Right cardiac atrium (tissue), 5 donors: ENCODE data around the gene ANO2. TPM values are rescaled to one million over a fixed set of nuclear protein-coding genes. Genes with fewer than 3 reads are reported as not detected.

Experiments used
- ATAC-seq, 2 donors: fragments of 200-7000 bp; cut with Tn5 transposase; one replicate each; pipeline versions ENCODE4 v1.8.0 to v1.9.1; 2020; ENCODE audit warnings: moderate library complexity in 2 of 2, mild to moderate bottlenecking in 1 of 2
- DNase-seq, 3 donors: peaks; one replicate each; pipeline ENCODE4 v3.0.0-alpha.2; 2020
- H3K27ac ChIP-seq: one replicate; pipeline ENCODE4 v1.5.1; 2013; ENCODE audit warnings: mild to moderate bottlenecking, low read length, control low read depth, moderate library complexity
- H3K27me3 ChIP-seq: one replicate; pipeline ENCODE4 v1.6.1; 2013; ENCODE audit not compliant: control insufficient read depth, insufficient read depth
- H3K4me1 ChIP-seq: one replicate; pipeline ENCODE4 v1.6.1; 2013; ENCODE audit warnings: low read length; ENCODE audit not compliant: control insufficient read depth, insufficient read depth
- H3K4me3 ChIP-seq: one replicate; pipeline ENCODE4 v1.5.1; 2013; ENCODE audit warnings: low read length, control low read depth
- H3K9me3 ChIP-seq: one replicate; pipeline ENCODE4 v1.6.1; 2013; ENCODE audit warnings: low read length; ENCODE audit not compliant: control insufficient read depth
- WGBS: extraction: QIAGEN DNeasy Blood & Tissue Kit; methylation state at CpG from one replicate; pipeline ENCODE4 v1.1.7; 2013; 5-methylcytosine and 5-hydroxymethylcytosine counted together
- intact Hi-C, 4 donors: fragments of 100-400 bp; cut with DNase I; formaldehyde crosslinking; loops; one replicate each; pipeline versions ENCODE4 v1.11.0 to v1.14.0; 2022 to 2023
- polyA plus RNA-seq: library from polyadenylated mRNA; stranded (reverse); fragments of 200-250 nt; gene quantifications from one replicate; pipeline ENCODE4 v1.2.3, GENCODE V29; 2013
- total RNA-seq, 4 donors: library from RNA; stranded (reverse); fragmentation: NEBNext Ultra II Directional; extraction: Animal tissue kit (Norgen Biotek cat#: 25700); gene quantifications; one replicate each; pipeline ENCODE4 v1.2.1, GENCODE V29; 2021
- donor health status: healthy with polysubstance abuse.
- donor health status: DM: no; HTN: yes; CAD: no.
- donor health status: DM: no; HTN: no; CAD: no.
- donor health status: DM: no; HTN: yes; CAD: no; lungs with severe emphysema.
- donor health status: DM: yes; HTN: yes; CAD: no.

Gene ANO2
- total and polyA plus RNA-seq, 5 donors: 7.0 to 12.5 (median 10.9) TPM

DNA sequence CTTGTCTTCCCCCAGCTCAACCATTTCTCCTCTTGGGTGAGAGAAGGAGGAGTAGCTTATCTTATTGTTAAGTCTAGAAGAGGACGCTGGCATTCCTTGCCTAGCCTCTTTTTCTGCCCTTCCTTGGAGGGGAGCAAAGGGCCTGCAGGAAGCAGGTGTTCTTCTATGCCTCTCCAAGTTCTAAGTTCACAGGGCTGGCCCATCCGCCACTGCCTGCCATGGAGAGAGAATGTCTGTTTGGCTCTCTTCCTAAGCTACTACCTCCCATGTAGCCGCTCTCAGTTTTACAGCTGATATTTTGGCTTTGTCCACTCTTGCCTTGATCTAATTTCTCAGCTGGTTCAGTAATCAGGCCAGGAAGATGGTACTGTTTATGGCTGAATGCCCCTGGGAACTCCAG lies 312.0 kb downstream of the ANO2 start:
- intact Hi-C loops: no loop called here
- no peak for DNase-seq
- ATAC-seq: no peak
- H3K4me3 ChIP-seq: no peak overlapping the region
- 67% methylated on average over 3 of the region's 3 CpGs for WGBS
- H3K9me3 ChIP-seq: no peaks in the 10 kb centered on the region
- no peaks in the 10 kb centered on the region for H3K4me1 ChIP-seq
- H3K27me3 ChIP-seq: no peaks in the 10 kb centered on the region
- H3K27ac ChIP-seq: no peak overlapping the region

DNA sequence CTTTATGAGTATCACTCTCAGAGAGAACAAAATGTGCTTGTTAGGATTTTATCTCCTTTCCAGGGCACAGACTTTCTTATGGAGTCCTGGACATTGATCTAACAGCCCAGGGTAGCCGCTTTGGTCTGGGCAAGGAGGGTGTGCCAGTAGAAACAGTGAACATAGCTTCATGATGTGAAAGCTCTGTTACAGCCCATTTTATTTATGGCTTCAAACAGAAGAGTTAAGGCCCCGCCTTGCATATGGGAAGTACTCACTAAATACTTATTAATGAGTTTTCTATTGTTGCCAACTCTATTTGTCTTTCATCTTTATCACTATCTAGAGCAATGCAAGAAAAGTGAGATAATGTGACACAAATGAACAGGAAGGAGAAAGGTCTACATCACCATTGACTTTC lies 312.6 kb downstream of the ANO2 start:
- DNase-seq (no peak), ATAC-seq (no peak)
- WGBS: 91% methylated on average over 2 of the region's 2 CpGs
- H3K27ac ChIP-seq: no peak overlapping the region
- H3K4me3 ChIP-seq: no peak overlapping the region
- H3K9me3 ChIP-seq: no peaks in the 10 kb centered on the region
- H3K4me1 ChIP-seq: no peaks in the 10 kb centered on the region
- intact Hi-C loops: no loop called here
- no peaks in the 10 kb centered on the region for H3K27me3 ChIP-seq

DNA sequence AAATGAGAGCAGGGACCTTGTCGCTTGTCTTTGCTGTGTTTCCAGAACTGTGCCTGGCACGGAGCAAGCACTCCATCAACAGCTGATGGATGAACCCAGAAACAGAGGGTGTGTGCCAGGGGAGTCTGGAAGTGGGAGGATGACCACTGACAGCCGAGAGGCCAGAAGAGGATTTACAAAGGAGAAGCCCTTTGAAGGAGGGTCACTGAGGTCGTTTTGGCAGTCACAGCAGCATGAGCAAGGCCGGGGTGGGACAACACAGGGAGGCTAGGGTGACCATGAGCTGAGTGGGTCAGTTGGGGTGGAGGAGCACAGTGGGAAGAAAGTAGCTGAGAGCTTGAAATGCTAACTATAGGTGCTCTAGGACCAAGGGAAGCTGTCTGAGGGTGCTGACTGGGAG lies 313.6 kb downstream of the ANO2 start:
- Histone ChIP-seq H3K9me3 (no peaks in the 10 kb centered on the region), H3K4me3 (no peak overlapping the region), H3K27ac (no peak overlapping the region), H3K27me3 (no peaks in the 10 kb centered on the region), H3K4me1 (no peaks in the 10 kb centered on the region)
- DNase-seq (no peak), ATAC-seq (no peak)
- WGBS: 73% methylated on average over 5 of the region's 5 CpGs
- intact Hi-C loops: no loop called here

DNA sequence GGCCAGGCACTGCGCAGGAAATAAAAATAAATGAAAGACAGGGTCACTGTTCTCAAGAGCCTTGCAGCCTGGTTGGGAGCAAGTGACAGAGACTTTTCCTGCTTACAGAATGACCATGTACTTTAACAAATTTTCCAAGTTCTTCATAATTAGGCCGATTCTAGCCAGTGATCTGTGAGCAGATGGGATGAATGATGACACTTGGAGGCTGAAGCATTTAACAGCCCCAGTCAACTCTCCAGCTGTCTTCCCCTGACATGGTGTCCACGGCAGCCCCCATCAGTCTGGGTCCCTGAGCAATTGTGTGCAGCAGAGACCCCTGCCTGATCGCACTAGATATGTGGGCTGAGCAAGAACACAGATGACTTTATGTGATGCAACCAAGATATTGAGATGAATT lies 314.3 kb downstream of the ANO2 start:
- H3K27ac ChIP-seq: no peak overlapping the region
- ATAC-seq: no peak
- intact Hi-C loops: no loop called here
- no peaks in the 10 kb centered on the region for H3K27me3 ChIP-seq
- no peak for DNase-seq
- no peaks in the 10 kb centered on the region for H3K9me3 ChIP-seq
- H3K4me1 ChIP-seq: no peaks in the 10 kb centered on the region
- WGBS: 92% methylated on average over 4 of the region's 4 CpGs
- no peak overlapping the region for H3K4me3 ChIP-seq

DNA sequence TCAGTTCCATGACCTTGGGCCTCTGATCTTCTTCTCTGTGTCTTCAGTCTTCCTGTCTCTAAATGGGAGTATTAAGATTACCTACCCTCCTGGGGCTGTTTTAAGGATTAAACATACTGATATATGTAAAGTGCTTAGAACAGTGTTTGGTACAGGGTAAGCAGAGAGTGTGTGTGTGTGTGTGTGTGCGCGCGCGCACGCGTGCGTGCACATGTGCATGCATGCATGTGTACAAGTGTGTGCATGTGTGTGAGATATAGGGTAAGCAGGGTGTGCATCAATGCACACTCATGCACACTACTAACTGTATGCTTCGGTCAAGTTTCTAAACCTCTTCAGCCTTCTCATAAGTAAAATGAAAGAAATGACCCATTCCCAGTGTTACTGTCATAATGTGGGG lies 316.6 kb downstream of the ANO2 start:
- ATAC-seq (no peak), DNase-seq (no peak)
- intact Hi-C loops: no loop called here
- H3K9me3 ChIP-seq: no peaks in the 10 kb centered on the region
- no peaks in the 10 kb centered on the region for H3K4me1 ChIP-seq
- no peak overlapping the region for H3K27ac ChIP-seq
- no peaks in the 10 kb centered on the region for H3K27me3 ChIP-seq
- 98% methylated on average over 8 of the region's 8 CpGs for WGBS
- no peak overlapping the region for H3K4me3 ChIP-seq

DNA sequence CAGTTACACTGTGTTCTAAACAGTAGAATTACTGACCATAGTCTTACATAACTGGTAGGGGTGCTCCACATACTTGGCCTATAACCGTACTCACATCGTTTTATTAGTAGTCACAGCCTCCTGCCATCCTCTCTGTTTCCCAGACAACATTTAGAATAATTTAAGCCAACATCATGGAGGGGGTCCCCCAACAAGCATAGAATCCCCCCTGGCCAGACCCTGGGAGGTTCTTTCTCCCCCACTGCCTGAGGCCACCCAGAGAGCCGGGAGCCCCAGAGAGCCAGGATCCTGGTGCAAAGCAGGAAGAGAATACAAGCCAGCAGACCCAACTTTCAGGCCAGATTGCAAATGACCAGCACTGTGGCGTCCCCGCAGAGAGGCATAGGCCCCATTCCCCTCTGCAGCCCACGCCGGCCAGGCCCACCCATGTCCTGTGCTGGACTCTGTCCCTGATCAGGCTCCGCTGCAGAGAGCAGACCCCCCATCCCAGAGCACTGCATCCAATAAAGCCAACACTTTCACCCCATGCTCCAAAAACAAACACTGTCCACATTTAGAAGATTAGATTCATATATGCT lies 317.9 kb downstream of the ANO2 start:
- Histone ChIP-seq H3K4me1 (peaks cover 2% of the 10 kb centered on the region), H3K27me3 (no peaks in the 10 kb centered on the region), H3K9me3 (no peaks in the 10 kb centered on the region), H3K4me3 (no peak overlapping the region), H3K27ac (no peak overlapping the region)
- DNase-seq: no peak
- no peak for ATAC-seq
- WGBS: 92% methylated on average over 8 of the region's 8 CpGs
- intact Hi-C loops: no loop called here

DNA sequence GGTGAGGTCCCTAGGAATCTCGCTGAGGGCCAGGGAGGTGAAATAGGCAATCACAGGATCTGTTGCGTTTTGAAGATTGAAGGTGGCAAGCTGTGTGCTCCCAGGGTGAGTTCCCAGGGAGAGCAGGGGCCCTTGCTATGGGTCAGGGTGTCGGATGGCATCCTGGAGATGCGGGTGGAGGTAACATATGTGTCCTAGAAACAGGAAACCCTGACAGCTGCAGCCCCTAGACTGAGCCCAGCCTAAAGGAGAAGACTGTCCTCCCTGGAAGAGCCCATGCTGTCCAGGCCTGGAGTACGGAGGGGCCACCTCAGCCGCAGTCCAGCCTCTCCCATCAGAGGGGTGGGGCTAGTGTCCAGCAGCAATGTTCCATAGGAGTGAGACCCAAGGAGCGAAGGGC lies 318.9 kb downstream of the ANO2 start:
- no peak for DNase-seq
- Histone ChIP-seq H3K4me1 (peaks cover 2% of the 10 kb centered on the region), H3K4me3 (no peak overlapping the region), H3K27me3 (no peaks in the 10 kb centered on the region), H3K27ac (no peak overlapping the region), H3K9me3 (no peaks in the 10 kb centered on the region)
- WGBS: 93% methylated on average over 7 of the region's 7 CpGs
- no peak for ATAC-seq
- intact Hi-C loops: no loop called here

DNA sequence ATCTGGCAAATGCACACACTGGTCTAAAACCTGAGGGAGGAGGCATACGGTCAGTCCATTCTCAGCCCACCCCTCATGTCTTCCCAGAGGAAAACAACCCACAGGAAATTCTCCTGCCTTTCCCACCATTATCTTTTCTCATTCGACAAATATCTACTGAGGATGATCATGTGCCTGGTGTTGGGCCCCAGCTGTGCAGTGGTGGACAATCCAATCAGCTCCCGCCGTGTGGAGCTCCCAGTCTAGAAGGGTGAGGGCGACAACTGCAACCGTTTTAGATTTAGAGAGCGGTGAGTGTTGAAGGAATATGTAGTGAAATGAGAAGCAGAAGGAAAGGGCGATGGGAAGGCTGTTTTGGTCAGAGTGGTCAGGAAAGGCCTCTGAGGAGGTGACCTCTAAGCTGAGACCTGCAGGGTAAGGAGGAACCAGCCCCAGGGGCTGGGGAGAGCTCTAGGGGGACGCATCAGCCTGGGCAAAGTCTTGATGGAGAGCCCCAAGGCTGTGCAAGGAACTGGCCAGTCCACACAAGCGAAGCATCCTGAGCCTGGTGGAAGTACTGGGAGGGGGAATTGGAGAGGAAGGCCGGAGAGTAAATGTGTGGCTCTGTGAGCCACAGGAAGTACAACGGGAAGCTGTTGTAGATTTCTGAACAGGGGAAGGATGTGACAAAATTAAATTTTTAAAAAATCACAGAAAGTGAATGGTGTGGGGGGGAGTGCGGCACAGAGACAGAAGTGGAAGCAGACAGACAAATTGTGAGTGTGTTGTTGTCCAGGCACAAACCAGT lies 320.4 kb downstream of the ANO2 start:
- DNase-seq: no peak
- H3K27me3 ChIP-seq: no peaks in the 10 kb centered on the region
- H3K4me1 ChIP-seq: peaks cover 2% of the 10 kb centered on the region
- intact Hi-C loops: no loop called here
- H3K27ac ChIP-seq: no peak overlapping the region
- WGBS: 63% methylated on average over 13 of the region's 13 CpGs
- peak in 1 of 2 donors; percentile 44 for ATAC-seq
- H3K4me3 ChIP-seq: no peak overlapping the region
- no peaks in the 10 kb centered on the region for H3K9me3 ChIP-seq

DNA sequence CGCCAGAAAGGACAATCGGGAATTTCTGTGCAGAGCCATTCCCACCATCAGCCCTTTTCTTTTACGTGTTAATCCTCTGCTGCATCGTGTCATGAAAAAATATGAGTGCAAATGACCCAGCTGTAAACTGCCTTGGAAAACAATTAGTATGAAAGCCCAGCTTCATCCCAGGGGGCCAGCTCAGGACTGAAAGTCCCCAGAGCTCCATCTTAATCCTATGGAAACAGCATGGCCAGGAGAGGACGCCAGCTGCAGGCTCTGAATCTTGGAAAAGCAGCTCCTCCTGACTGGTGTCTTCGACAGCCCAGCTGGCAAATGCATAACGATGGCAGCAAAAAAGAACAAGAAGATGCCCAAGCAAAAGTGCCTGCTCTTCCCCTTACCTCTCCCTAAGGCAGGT lies 321.6 kb downstream of the ANO2 start:
- H3K27ac ChIP-seq: no peak overlapping the region
- H3K4me1 ChIP-seq: peaks cover 7% of the 10 kb centered on the region
- ATAC-seq (no peak), DNase-seq (no peak)
- intact Hi-C loops: no loop called here
- WGBS: 76% methylated on average over 7 of the region's 7 CpGs
- H3K4me3 ChIP-seq: no peak overlapping the region
- H3K27me3 ChIP-seq: no peaks in the 10 kb centered on the region
- H3K9me3 ChIP-seq: no peaks in the 10 kb centered on the region

DNA sequence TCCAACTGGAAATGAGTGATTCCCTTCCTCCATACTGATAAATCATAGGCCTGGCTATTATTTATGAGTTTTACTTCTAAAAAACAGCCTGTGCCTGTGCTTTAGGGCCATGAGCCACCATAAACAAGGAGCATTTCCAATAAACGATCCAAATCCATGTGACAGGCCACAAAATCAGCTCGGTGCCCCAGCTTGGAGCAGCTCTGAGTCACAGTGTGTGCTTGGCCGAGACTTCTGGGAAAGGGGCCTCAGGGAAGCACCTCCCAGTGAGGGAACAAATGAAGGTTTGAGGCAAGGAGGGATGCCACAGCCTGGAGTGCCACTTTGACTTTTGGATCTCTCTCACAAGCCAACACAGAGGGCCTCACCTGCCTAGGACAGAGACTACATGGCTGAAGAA lies 322.8 kb downstream of the ANO2 start:
- Histone ChIP-seq H3K9me3 (no peaks in the 10 kb centered on the region), H3K27me3 (no peaks in the 10 kb centered on the region), H3K27ac (no peak overlapping the region), H3K4me1 (peaks cover 7% of the 10 kb centered on the region), H3K4me3 (no peak overlapping the region)
- 51% methylated on average over 3 of the region's 3 CpGs for WGBS
- peak in 2 of 3 donors; percentile 69 to 70 for DNase-seq
- intact Hi-C loops: no loop called here
- peak; percentile 36 to 65 for ATAC-seq

DNA sequence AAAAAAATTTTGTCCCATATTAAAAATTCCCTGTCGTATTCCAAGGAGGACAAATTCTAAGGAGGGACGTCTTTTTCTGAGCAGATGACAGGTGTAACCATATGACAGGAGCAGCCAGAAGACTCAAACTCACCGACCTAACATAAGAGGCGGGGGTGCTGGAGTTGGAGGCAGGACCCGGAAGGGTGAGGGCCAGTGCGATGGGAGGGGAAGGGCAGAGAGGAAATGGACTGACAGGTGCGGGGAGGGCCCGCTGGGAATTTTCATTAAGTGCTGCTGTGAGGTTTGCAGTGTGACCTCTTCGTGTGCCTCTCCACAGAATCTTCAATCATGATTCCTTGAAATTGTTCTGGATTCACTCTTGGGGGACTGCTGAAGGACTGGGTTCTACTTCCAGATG lies 323.7 kb downstream of the ANO2 start:
- DNase-seq: no peak
- intact Hi-C loops: no loop called here
- 83% methylated on average over 9 of the region's 9 CpGs for WGBS
- H3K27me3 ChIP-seq: no peaks in the 10 kb centered on the region
- H3K9me3 ChIP-seq: no peaks in the 10 kb centered on the region
- ATAC-seq: no peak
- H3K4me1 ChIP-seq: peaks cover 7% of the 10 kb centered on the region
- H3K27ac ChIP-seq: no peak overlapping the region
- H3K4me3 ChIP-seq: no peak overlapping the region
